Measurements from ENCODE around the gene AGXT2.

Gene AGXT2

GRCh38 chr5:35091704-35092103 lies 44.0 kb upstream of the AGXT2 start:
- TF ChIP-seq CTCF (IDR thresholded peaks at IDR 0.05; ENCODE audit: unreplicated experiment in 3 of 3) = no peak
- no peak overlapping the region for H3K4me3 Mint-ChIP-seq
- no peak overlapping the region for H3K27ac Mint-ChIP-seq
- no peaks in the 10 kb centered on the region for H3K36me3 Mint-ChIP-seq (ENCODE audit: low read depth)
- H3K9me3 Mint-ChIP-seq = no peaks in the 10 kb centered on the region
- peaks cover 7% of the 10 kb centered on the region for H3K27me3 Mint-ChIP-seq (ENCODE audit: low read depth)
- H3K4me1 Mint-ChIP-seq = peaks cover 11% of the 10 kb centered on the region

DNA sequence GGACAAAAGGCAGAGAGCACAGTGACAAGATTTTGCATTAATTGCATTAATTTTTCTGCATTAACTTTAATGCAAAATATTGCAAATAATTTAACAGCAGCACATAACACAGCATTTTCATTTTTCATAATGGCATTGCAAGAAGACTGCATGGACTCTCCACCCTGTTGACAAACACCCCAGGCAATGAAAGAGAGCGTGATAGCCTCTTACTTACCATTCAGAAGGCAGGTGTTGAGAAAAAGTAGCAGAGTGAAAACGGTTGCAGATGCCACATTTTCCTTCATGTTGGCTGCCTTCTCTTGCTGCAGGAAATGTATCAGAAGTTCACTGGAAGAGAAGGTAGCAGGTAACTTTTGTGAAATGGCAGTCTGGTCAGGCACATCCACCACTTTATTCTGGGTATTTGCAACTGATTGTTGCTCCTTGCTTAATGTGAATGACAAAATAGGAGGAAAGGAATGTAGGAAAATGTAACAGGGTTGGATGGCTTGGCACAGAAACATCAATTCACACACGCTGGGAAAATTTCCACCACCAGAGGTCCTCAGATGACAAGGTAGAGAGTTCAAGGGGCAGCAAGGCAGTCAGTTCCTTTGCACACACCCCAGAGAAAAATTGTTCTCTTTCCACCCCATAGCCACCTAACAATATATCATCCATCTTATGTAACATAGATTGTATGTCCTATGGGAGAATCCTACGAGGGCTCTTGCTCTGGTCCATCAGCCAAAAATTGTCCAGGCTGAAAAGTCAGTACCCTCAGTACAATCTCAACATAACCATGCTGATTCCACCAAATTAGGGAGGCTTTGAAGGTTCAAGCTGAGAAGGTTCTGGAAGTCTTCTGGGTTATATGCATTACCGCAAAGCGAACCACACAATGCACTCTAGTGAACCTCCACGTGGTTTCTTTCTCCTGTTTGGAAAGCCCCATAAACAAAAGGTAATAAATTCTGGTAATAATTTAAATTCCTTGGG lies 41.9 kb upstream of the AGXT2 start:
- peaks cover 7% of the 10 kb centered on the region for H3K27me3 Mint-ChIP-seq (ENCODE audit: low read depth)
- no peaks in the 10 kb centered on the region for H3K9me3 Mint-ChIP-seq
- no peaks in the 10 kb centered on the region for H3K4me1 Mint-ChIP-seq
- TF ChIP-seq CTCF (IDR thresholded peaks at IDR 0.05; ENCODE audit: unreplicated experiment in 3 of 3) = peak; percentile 58 to 64 (median 58)
- H3K4me3 Mint-ChIP-seq = no peak overlapping the region
- H3K36me3 Mint-ChIP-seq (ENCODE audit: low read depth) = no peaks in the 10 kb centered on the region
- H3K27ac Mint-ChIP-seq = no peak overlapping the region

GRCh38 chr5:35087991-35088390 lies 40.2 kb upstream of the AGXT2 start:
- H3K4me1 Mint-ChIP-seq = no peaks in the 10 kb centered on the region
- peaks cover 7% of the 10 kb centered on the region for H3K27me3 Mint-ChIP-seq (ENCODE audit: low read depth)
- H3K36me3 Mint-ChIP-seq (ENCODE audit: low read depth) = no peaks in the 10 kb centered on the region
- TF ChIP-seq CTCF (IDR thresholded peaks at IDR 0.05; ENCODE audit: unreplicated experiment in 3 of 3) = no peak
- no peak overlapping the region for H3K4me3 Mint-ChIP-seq
- peak overlapping the region in 1 of 3 experiments; percentile 14 for H3K27ac Mint-ChIP-seq
- no peaks in the 10 kb centered on the region for H3K9me3 Mint-ChIP-seq

DNA sequence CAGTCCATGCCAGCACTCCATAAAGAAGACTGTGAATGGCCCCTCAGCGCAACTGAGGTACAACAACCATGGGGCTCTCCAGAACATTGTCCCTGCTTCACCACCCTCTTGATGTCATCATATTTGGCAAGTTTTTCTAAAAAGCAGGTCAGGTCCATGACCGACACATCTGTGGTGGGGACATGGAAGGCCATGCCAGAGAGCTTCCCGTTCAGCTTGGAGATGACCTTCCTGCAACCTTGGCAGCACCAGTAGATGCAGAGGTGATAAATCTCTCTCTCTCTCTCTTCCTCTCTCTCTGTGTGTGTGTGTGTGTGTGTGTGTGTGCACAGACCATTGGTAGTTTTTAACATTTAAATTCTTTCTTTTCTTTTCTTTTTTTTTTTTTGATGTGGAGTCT lies 35.4 kb upstream of the AGXT2 start:
- Mint-ChIP-seq H3K36me3 (ENCODE audit: low read depth) (peaks cover 1% of the 10 kb centered on the region), H3K4me3 (no peak overlapping the region), H3K4me1 (no peaks in the 10 kb centered on the region), H3K9me3 (peaks cover 16% of the 10 kb centered on the region), H3K27ac (no peak overlapping the region), H3K27me3 (ENCODE audit: low read depth) (peaks cover 4% of the 10 kb centered on the region)
- TF ChIP-seq CTCF (IDR thresholded peaks at IDR 0.05; ENCODE audit: unreplicated experiment in 3 of 3) = no peak

GRCh38 chr5:35082530-35082929 lies 34.8 kb upstream of the AGXT2 start:
- H3K27ac Mint-ChIP-seq = no peak overlapping the region

More at GRCh38 chr5:35082530-35082929, 34.8 kb upstream of the AGXT2 start:
- peaks cover 7% of the 10 kb centered on the region for H3K36me3 Mint-ChIP-seq (ENCODE audit: low read depth)
- peaks cover 4% of the 10 kb centered on the region for H3K27me3 Mint-ChIP-seq (ENCODE audit: low read depth)
- no peak for TF ChIP-seq CTCF (IDR thresholded peaks at IDR 0.05; ENCODE audit: unreplicated experiment in 3 of 3)
- no peak overlapping the region for H3K4me3 Mint-ChIP-seq
- no peaks in the 10 kb centered on the region for H3K4me1 Mint-ChIP-seq
- H3K9me3 Mint-ChIP-seq = peaks cover 18% of the 10 kb centered on the region
